Hepatocyte (in vitro differentiated cells): Measurements from ENCODE around the gene COA1. TPM values are rescaled to one million over a fixed set of nuclear protein-coding genes. Genes with fewer than 3 reads are reported as not detected.

Experiments used
- DNase-seq: peaks from one replicate; pipeline ENCODE4 v3.0.0-alpha.2; 2016; ENCODE audit warnings: low spot score
- H2AFZ ChIP-seq: fragments of 200-600 bp; sonication (generic); 2 replicates; pipeline ENCODE4 v1.6.0; 2016; ENCODE audit warnings: antibody characterized with exemption, mild to moderate bottlenecking
- H3K27ac ChIP-seq: fragments of 200-600 bp; sonication (generic); 2 replicates; pipeline ENCODE4 v1.5.1; 2016; ENCODE audit warnings: mild to moderate bottlenecking
- H3K27me3 ChIP-seq: fragments of 200-600 bp; sonication (generic); 2 replicates; pipeline ENCODE4 v1.6.1; 2016
- H3K36me3 ChIP-seq: fragments of 200-600 bp; sonication (generic); replicated peaks from 2 replicates; pipeline ENCODE4 v1.5.1; 2016; ENCODE audit warnings: low read depth; ENCODE audit not compliant: insufficient read depth
- H3K4me1 ChIP-seq: fragments of 200-600 bp; sonication (generic); 2 replicates; pipeline ENCODE4 v1.5.1; 2016; ENCODE audit warnings: mild to moderate bottlenecking, moderate library complexity; ENCODE audit not compliant: insufficient read depth
- H3K4me2 ChIP-seq: fragments of 200-600 bp; sonication (generic); 2 replicates; pipeline ENCODE4 v1.6.0; 2016
- H3K4me3 ChIP-seq: fragments of 200-600 bp; sonication (generic); 2 replicates; pipeline ENCODE4 v1.5.1; 2016; ENCODE audit warnings: mild to moderate bottlenecking
- H3K79me2 ChIP-seq: fragments of 200-600 bp; sonication (generic); 2 replicates; pipeline ENCODE4 v1.6.0; 2017; ENCODE audit warnings: mild to moderate bottlenecking
- H3K9me2 ChIP-seq: fragments of 200-600 bp; sonication (generic); replicated peaks from 2 replicates; pipeline ENCODE4 v1.6.0; 2017; ENCODE audit warnings: mild to moderate bottlenecking; ENCODE audit not compliant: insufficient read depth
- H3K9me3 ChIP-seq: fragments of 200-600 bp; sonication (generic); 2 replicates; pipeline ENCODE4 v1.5.1; 2016; ENCODE audit warnings: low read depth, mild to moderate bottlenecking
- H4K20me1 ChIP-seq: fragments of 200-600 bp; sonication (generic); 2 replicates; pipeline ENCODE4 v1.6.0; 2016; ENCODE audit warnings: mild to moderate bottlenecking; ENCODE audit not compliant: insufficient read depth, poor library complexity, severe bottlenecking
- EZH2 ChIP-seq: fragments of 200-600 bp; sonication (generic); IDR thresholded peaks from 2 replicates; pipeline ENCODE4 v1.6.1; 2016; ENCODE audit warnings: antibody characterized with exemption, mild to moderate bottlenecking, borderline replicate concordance
- EZH2phosphoT487 ChIP-seq: fragments of 200-600 bp; sonication (generic); IDR thresholded peaks from one replicate; pipeline ENCODE4 v1.6.1; 2018; ENCODE audit warnings: antibody characterized with exemption, mild to moderate bottlenecking, low read depth, moderate library complexity; ENCODE audit not compliant: unreplicated experiment, severe bottlenecking
- WGBS: methylation state at CpG from one replicate; pipeline ENCODE4 v1.1.6; 2016; ENCODE audit warnings: low lambda C conversion rate; ENCODE audit errors: missing lambda C conversion rate; 5-methylcytosine and 5-hydroxymethylcytosine counted together
- polyA plus RNA-seq: library from polyadenylated mRNA; unstranded; fragments of >200 nt; fragmentation: Nextera tagmentation; extraction: Ambion mirVana; gene quantifications from 2 replicates; pipeline ENCODE4 v1.2.1, GENCODE V29; 2016
- total RNA-seq: library from RNA; depleted of rRNA; stranded (reverse); fragments of >200 nt; gene quantifications from 2 replicates; pipeline ENCODE4 v1.2.3, GENCODE V29; 2014
- TF ChIP-seq, protein P1 (sequence below): fragments of 200-600 bp; sonication (generic); IDR thresholded peaks from 2 replicates; pipeline ENCODE4 v1.5.1; 2016; ENCODE audit warnings: antibody characterized with exemption, mild to moderate bottlenecking; ENCODE audit not compliant: poor library complexity

The COA1 gene
- total and polyA plus RNA-seq, 2 experiments from 2014 or later, result 52.1 to 55.2 TPM

DNA sequence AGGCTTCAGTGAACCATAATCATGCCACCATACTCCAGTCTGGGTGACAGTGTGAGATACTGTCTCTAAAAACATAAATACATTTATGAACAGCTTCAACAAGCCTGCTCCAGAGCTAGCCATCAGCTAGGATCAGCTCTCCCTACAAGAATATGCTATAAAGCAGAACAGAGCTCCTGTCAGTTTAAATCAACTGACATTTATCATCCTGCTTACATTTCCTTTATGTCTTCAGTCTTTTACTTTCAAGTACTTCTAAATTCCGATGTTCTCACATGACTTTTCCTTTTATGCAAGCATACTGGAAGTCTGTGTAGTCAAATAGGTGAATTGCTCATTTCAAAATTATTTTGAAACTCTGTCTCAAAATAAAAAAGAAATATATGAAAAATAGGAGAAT lies 64.6 kb downstream of the COA1 start:
- Histone ChIP-seq H4K20me1 (no peaks in the 10 kb centered on the region), H2AFZ (no peak overlapping the region), H3K4me2 (no peak overlapping the region), H3K27me3 (no peaks in the 10 kb centered on the region), H3K4me1 (peaks cover 3% of the 10 kb centered on the region), H3K9me3 (no peaks in the 10 kb centered on the region), H3K79me2 (peaks cover 58% of the 10 kb centered on the region), H3K36me3 (no peaks in the 10 kb centered on the region), H3K9me2 (no peaks in the 10 kb centered on the region), H3K4me3 (no peak overlapping the region), H3K27ac (no peak overlapping the region)
- TF ChIP-seq, protein P1, sequence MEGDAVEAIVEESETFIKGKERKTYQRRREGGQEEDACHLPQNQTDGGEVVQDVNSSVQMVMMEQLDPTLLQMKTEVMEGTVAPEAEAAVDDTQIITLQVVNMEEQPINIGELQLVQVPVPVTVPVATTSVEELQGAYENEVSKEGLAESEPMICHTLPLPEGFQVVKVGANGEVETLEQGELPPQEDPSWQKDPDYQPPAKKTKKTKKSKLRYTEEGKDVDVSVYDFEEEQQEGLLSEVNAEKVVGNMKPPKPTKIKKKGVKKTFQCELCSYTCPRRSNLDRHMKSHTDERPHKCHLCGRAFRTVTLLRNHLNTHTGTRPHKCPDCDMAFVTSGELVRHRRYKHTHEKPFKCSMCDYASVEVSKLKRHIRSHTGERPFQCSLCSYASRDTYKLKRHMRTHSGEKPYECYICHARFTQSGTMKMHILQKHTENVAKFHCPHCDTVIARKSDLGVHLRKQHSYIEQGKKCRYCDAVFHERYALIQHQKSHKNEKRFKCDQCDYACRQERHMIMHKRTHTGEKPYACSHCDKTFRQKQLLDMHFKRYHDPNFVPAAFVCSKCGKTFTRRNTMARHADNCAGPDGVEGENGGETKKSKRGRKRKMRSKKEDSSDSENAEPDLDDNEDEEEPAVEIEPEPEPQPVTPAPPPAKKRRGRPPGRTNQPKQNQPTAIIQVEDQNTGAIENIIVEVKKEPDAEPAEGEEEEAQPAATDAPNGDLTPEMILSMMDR, result no peak
- TF ChIP-seq EZH2 (no peak), EZH2phosphoT487 (no peak)
- no peak for DNase-seq
- WGBS, result 0% methylated on average over 1 of the region's 1 CpG

DNA sequence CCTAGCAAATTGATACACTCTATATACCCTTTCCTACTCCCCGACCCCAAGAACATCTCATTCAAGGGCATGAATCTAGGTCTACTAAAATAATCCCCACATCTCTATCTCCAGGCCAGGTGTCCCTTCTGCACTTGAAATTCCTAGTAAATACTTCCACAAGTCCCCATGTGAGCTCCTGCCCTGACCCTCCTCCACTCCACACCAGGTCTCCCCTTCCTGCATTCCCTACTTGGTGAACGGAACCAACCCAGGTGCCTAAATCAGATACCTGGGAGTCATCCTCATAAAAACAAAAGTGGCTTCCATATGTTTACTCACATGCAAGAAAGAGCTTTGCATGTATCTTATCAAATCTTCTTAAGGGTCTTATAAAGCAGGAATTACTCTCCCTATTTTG lies 69.2 kb downstream of the COA1 start:
- WGBS, result 93% methylated on average over 2 of the region's 2 CpGs
- Histone ChIP-seq H3K27me3 (no peaks in the 10 kb centered on the region), H3K4me2 (no peak overlapping the region)

DNA sequence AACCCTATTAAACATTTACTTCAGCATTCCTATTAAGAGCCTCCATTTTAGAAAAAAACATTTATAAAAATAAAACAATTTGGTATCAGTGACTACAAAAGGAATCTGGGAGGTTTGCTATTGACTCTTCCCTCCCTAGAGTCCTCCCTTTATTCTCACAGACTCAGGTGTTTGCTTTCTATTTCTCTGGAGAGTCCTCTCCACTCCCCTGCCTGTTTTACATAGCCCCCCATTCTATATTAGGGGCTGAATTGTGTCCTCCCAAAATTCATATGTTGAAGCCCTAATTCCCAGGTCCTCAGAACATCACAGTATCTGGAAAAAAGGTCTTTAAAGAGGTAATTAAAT lies 69.8 kb downstream of the COA1 start:
- no peak for TF ChIP-seq EZH2
- TF ChIP-seq EZH2phosphoT487, result no peak
- TF ChIP-seq, protein P1, result no peak
- Histone ChIP-seq H3K4me1 (peaks cover 10% of the 10 kb centered on the region), H3K9me2 (no peaks in the 10 kb centered on the region), H3K4me2 (no peak overlapping the region), H4K20me1 (no peaks in the 10 kb centered on the region), H3K36me3 (no peaks in the 10 kb centered on the region), H2AFZ (no peak overlapping the region), H3K27ac (peak overlapping the region; percentile 72), H3K27me3 (no peaks in the 10 kb centered on the region), H3K9me3 (no peaks in the 10 kb centered on the region), H3K79me2 (peaks cover 58% of the 10 kb centered on the region), H3K4me3 (no peak overlapping the region)
- DNase-seq, result no peak

More for the DNA sequence above, 69.2 kb downstream of the COA1 start:
- H3K4me1 ChIP-seq, result peaks cover 10% of the 10 kb centered on the region
- no peak for TF ChIP-seq EZH2phosphoT487
- TF ChIP-seq EZH2, result no peak
- TF ChIP-seq, protein P1, result no peak
- no peaks in the 10 kb centered on the region for H3K36me3 ChIP-seq
- H3K4me3 ChIP-seq, result no peak overlapping the region
- no peak overlapping the region for H3K27ac ChIP-seq
- no peak for DNase-seq
- H4K20me1 ChIP-seq, result no peaks in the 10 kb centered on the region
- peaks cover 57% of the 10 kb centered on the region for H3K79me2 ChIP-seq
- H3K9me2 ChIP-seq, result no peaks in the 10 kb centered on the region
- no peaks in the 10 kb centered on the region for H3K9me3 ChIP-seq
- H2AFZ ChIP-seq, result no peak overlapping the region
